ENCODE data around the gene ZNF385C. TPM values are rescaled to one million over a fixed set of nuclear protein-coding genes. Genes with fewer than 3 reads are reported as not detected.

The ZNF385C gene
- total and polyA plus RNA-seq, 2 experiments from 2014 or later, result not detected

DNA sequence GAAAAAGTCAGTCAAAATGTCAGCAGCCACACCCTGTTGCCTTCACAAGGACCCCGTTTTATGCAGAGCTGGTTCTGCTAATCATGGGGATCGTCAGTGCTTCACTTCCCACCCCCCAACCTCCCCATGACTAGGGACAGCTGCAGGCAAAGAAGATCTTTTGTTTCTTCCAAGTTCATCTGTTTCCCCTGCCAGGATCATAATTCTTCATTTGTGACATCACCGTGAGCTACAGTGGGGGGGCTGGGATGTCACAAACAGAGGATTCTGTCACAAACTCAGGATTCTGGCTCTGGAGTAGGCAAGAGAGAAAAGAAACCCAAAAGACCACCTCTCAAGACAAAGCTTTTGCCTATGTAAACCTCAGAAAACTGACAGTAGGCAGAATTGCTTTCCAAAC is 105.7 kb downstream of the ZNF385C start:
- Histone ChIP-seq H3K9ac (no peak overlapping the region), H3K27ac (no peak overlapping the region), H3F3A (ENCODE audit: insufficient read depth) (peaks cover 18% of the 10 kb centered on the region), H3K36me3 (ENCODE audit: low read depth) (peaks cover 80% of the 10 kb centered on the region), H3K9me3 (ENCODE audit: low read depth) (no peaks in the 10 kb centered on the region), H2AFZ (no peak overlapping the region), H4K20me1 (ENCODE audit: insufficient read depth) (no peaks in the 10 kb centered on the region), H3K9me2 (ENCODE audit: insufficient read depth) (no peaks in the 10 kb centered on the region), H3K79me2 (ENCODE audit: insufficient read depth) (peaks cover 75% of the 10 kb centered on the region), H3K27me3 (replicated peaks; ENCODE audit: insufficient read depth) (no peaks in the 10 kb centered on the region), H3K4me1 (ENCODE audit: insufficient read depth) (peaks cover 20% of the 10 kb centered on the region), H3K4me3 (no peak overlapping the region), H3K4me2 (ENCODE audit: unreplicated experiment) (no peak overlapping the region)
- no peak for TF ChIP-seq EZH2phosphoT487 (IDR thresholded peaks at IDR 0.05; ENCODE audit: insufficient read depth, low read depth)
- no peak for TF ChIP-seq EZH2 (IDR thresholded peaks at IDR 0.05; ENCODE audit: insufficient read depth, poor library complexity, severe bottlenecking)
- DNase-seq, result no peak
- in situ Hi-C loops (cut with MboI), result no loop called here
- 23 to 42% methylated on average over 3 of the region's 3 CpGs for WGBS, 2 experiments (ENCODE audit: low coverage in 1 of 2, low lambda C conversion rate in 2 of 2, missing lambda C conversion rate in 2 of 2)

DNA sequence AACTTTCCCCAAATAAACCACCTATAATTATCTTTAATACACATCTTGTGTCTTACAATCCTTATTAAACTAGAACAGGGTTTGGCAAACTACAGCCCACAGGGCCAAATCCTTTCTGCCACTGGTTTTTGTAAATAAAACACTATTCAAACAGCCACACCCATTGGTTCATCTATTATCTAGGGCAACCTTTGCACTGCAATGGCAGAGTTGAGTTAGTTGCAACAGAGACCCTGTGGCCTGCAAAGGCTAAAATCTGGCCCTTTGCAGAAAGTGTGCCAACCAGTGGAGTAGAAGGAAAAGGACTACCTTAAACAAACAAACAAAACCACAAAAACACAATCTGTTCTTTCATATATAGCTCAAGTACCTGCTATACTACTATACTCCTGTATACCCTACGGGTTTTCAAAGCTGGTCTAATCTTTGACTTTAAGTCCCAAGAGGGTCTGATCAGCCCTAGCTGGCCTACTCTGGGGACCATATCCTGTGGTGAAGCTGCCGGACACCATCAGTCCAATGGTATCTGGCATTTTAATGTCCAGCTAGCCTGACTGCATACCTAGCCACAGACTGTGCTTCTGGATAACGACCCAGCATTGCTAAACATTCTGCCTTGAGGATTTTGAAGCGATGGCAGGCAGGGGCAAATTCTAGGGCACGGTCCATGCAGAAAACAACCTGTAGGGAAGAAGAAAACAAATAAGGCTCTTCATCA is 108.4 kb downstream of the ZNF385C start:
- Histone ChIP-seq H3F3A (ENCODE audit: insufficient read depth) (peaks cover 15% of the 10 kb centered on the region; the same call in 1 of the 2 replicates), H3K4me3 (no peak overlapping the region), H3K9ac (no peak overlapping the region), H3K36me3 (ENCODE audit: low read depth) (peaks cover 79% of the 10 kb centered on the region), H3K27me3 (replicated peaks; ENCODE audit: insufficient read depth) (no peaks in the 10 kb centered on the region), H3K9me2 (ENCODE audit: insufficient read depth) (no peaks in the 10 kb centered on the region), H4K20me1 (ENCODE audit: insufficient read depth) (no peaks in the 10 kb centered on the region), H2AFZ (no peak overlapping the region), H3K79me2 (ENCODE audit: insufficient read depth) (peaks cover 63% of the 10 kb centered on the region), H3K4me1 (ENCODE audit: insufficient read depth) (peaks cover 4% of the 10 kb centered on the region; the same call in 1 of the 2 replicates), H3K9me3 (ENCODE audit: low read depth) (no peaks in the 10 kb centered on the region), H3K4me2 (ENCODE audit: unreplicated experiment) (no peak overlapping the region), H3K27ac (no peak overlapping the region)
- TF ChIP-seq EZH2phosphoT487 (IDR thresholded peaks at IDR 0.05; ENCODE audit: insufficient read depth, low read depth) (no peak), EZH2 (IDR thresholded peaks at IDR 0.05; ENCODE audit: insufficient read depth, poor library complexity, severe bottlenecking) (no peak)
- no peak for DNase-seq
- WGBS, 2 experiments (ENCODE audit: low coverage in 1 of 2, low lambda C conversion rate in 2 of 2, missing lambda C conversion rate in 2 of 2), result 88 to 91% methylated on average over 5 of the region's 5 CpGs
- in situ Hi-C loops (cut with MboI), result no loop called here

DNA sequence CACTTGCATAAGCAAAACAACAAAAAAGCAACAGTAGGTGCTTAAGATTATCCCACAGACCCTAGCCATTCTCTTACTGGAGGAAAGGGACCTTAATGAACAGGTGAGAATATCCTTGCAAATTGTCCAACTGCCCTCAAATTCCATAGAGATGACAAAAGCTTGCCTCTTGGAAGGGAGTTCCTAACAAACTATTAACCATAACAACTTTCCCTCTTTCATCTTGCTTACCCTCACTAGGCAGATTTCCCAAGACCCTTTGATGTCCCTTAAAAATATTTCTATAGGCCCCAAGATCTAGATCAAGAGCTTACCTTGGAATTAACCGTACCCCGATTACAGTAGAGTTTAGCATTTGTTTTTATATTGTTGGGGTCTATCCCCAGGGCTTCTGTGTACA is 109.9 kb downstream of the ZNF385C start:
- peaks cover 81% of the 10 kb centered on the region for H3K36me3 ChIP-seq (ENCODE audit: low read depth)
- no peaks in the 10 kb centered on the region for H3K27me3 ChIP-seq (replicated peaks; ENCODE audit: insufficient read depth)
- no peaks in the 10 kb centered on the region for H3K9me2 ChIP-seq (ENCODE audit: insufficient read depth)
- TF ChIP-seq EZH2 (IDR thresholded peaks at IDR 0.05; ENCODE audit: insufficient read depth, poor library complexity, severe bottlenecking), result no peak
- TF ChIP-seq EZH2phosphoT487 (IDR thresholded peaks at IDR 0.05; ENCODE audit: insufficient read depth, low read depth), result no peak
- in situ Hi-C loops (cut with MboI), result no loop called here
- H3K4me2 ChIP-seq (ENCODE audit: unreplicated experiment), result no peak overlapping the region
- H3K4me3 ChIP-seq, result no peak overlapping the region
- DNase-seq, result no peak
- no peak overlapping the region for H3K9ac ChIP-seq
- H2AFZ ChIP-seq, result no peak overlapping the region
- peaks cover 61% of the 10 kb centered on the region for H3K79me2 ChIP-seq (ENCODE audit: insufficient read depth)
- peaks cover 4% of the 10 kb centered on the region; the same call in 1 of the 2 replicates for H3K4me1 ChIP-seq (ENCODE audit: insufficient read depth)
- peaks cover 15% of the 10 kb centered on the region; the same call in 1 of the 2 replicates for H3F3A ChIP-seq (ENCODE audit: insufficient read depth)
- no peak overlapping the region for H3K27ac ChIP-seq
- WGBS, 2 experiments (ENCODE audit: low coverage in 1 of 2, low lambda C conversion rate in 2 of 2, missing lambda C conversion rate in 2 of 2), result 97 to 100% methylated on average over 2 of the region's 2 CpGs
- H3K9me3 ChIP-seq (ENCODE audit: low read depth), result no peaks in the 10 kb centered on the region
- no peaks in the 10 kb centered on the region for H4K20me1 ChIP-seq (ENCODE audit: insufficient read depth)

DNA sequence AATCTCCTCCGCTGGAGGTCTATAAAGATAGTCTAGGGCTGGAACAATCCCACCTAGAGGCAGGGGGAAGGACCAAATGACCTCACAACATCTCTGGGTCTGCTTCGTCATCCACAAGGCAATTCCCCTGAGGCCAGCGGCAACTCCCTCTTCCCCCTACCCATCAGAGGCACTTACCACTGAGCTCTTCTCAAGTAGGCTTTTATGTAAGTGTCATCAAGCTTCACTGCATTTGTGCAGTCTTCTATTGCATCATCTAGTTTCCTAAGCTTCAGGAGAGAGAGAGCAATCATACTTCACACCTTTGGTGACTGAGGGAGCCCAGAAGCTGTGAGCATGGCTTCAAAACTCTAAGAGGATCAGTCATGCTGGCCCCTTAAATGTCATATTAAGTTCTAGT is 110.6 kb downstream of the ZNF385C start:
- H3K4me1 ChIP-seq (ENCODE audit: insufficient read depth), result peaks cover 3% of the 10 kb centered on the region; the same call in 1 of the 2 replicates
- H3K79me2 ChIP-seq (ENCODE audit: insufficient read depth), result peaks cover 65% of the 10 kb centered on the region
- H3K9ac ChIP-seq, result no peak overlapping the region
- H3K4me2 ChIP-seq (ENCODE audit: unreplicated experiment), result no peak overlapping the region
- H3K9me3 ChIP-seq (ENCODE audit: low read depth), result no peaks in the 10 kb centered on the region
- no peaks in the 10 kb centered on the region for H3K9me2 ChIP-seq (ENCODE audit: insufficient read depth)
- H3K27me3 ChIP-seq (replicated peaks; ENCODE audit: insufficient read depth), result no peaks in the 10 kb centered on the region
- in situ Hi-C loops (cut with MboI), result no loop called here
- H3K27ac ChIP-seq, result no peak overlapping the region
- peaks cover 15% of the 10 kb centered on the region; the same call in 1 of the 2 replicates for H3F3A ChIP-seq (ENCODE audit: insufficient read depth)
- DNase-seq, result peak; percentile 16
- 73 to 75% methylated on average over 3 of the region's 3 CpGs for WGBS, 2 experiments (ENCODE audit: low coverage in 1 of 2, low lambda C conversion rate in 2 of 2, missing lambda C conversion rate in 2 of 2)
- H4K20me1 ChIP-seq (ENCODE audit: insufficient read depth), result no peaks in the 10 kb centered on the region
- peaks cover 83% of the 10 kb centered on the region for H3K36me3 ChIP-seq (ENCODE audit: low read depth)
- no peak overlapping the region for H3K4me3 ChIP-seq
- TF ChIP-seq EZH2 (IDR thresholded peaks at IDR 0.05; ENCODE audit: insufficient read depth, poor library complexity, severe bottlenecking) (no peak), EZH2phosphoT487 (IDR thresholded peaks at IDR 0.05; ENCODE audit: insufficient read depth, low read depth) (no peak)
- H2AFZ ChIP-seq, result no peak overlapping the region
